OCI-LY1 (cell line): ENCODE measurements around the gene PCGF3.

Experiments used
- EZH2 ChIP-seq: fragments of 200-600 bp; sonication (generic), shearing (Covaris generic); IDR thresholded peaks from 2 replicates; pipeline ENCODE4 v1.8.0; 2017; ENCODE audit warnings: borderline replicate concordance, mixed run types, mild to moderate bottlenecking, antibody characterized with exemption, low read length, moderate library complexity, mixed read lengths
- TF ChIP-seq, protein P1 (sequence below): fragments of 200-600 bp; sonication (generic), shearing (Covaris generic); IDR thresholded peaks from 2 replicates; pipeline ENCODE4 v1.5.1; 2017; ENCODE audit warnings: mild to moderate bottlenecking, antibody characterized with exemption, low read length, moderate library complexity, mixed read lengths

DNA sequence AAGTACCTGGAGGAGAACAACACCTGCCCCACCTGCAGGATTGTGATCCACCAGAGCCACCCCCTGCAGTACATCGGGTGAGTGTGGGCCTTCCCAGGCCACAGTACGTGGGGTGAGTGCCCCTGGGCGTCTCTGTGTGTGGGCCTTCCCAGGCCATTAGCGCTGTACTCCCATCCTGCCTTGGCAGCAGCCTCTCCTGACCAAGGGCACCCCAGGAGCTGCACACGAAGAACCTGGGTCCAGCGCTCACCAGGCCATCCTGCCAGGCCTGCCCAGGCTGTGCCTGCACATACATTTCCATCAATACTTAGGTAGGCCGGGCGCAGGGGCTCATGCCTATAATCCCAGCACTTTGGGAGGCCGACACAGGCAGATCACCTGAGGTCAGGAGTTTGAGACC lies 29.3 kb downstream of the PCGF3 start:
- TF ChIP-seq, protein P1, sequence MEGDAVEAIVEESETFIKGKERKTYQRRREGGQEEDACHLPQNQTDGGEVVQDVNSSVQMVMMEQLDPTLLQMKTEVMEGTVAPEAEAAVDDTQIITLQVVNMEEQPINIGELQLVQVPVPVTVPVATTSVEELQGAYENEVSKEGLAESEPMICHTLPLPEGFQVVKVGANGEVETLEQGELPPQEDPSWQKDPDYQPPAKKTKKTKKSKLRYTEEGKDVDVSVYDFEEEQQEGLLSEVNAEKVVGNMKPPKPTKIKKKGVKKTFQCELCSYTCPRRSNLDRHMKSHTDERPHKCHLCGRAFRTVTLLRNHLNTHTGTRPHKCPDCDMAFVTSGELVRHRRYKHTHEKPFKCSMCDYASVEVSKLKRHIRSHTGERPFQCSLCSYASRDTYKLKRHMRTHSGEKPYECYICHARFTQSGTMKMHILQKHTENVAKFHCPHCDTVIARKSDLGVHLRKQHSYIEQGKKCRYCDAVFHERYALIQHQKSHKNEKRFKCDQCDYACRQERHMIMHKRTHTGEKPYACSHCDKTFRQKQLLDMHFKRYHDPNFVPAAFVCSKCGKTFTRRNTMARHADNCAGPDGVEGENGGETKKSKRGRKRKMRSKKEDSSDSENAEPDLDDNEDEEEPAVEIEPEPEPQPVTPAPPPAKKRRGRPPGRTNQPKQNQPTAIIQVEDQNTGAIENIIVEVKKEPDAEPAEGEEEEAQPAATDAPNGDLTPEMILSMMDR = no peak
- TF ChIP-seq EZH2 = no peak
